Panc1 (cell line): ENCODE data around the gene UMAD1. TPM values are rescaled to one million over a fixed set of nuclear protein-coding genes. Genes with fewer than 3 reads are reported as not detected.

ENCODE experiments used
- ATAC-seq: fragments of 200-7000 bp; cut with Tn5 transposase; 2 replicates; pipeline ENCODE4 v1.9.1; 2020; ENCODE audit warnings: mild to moderate bottlenecking, moderate library complexity
- BruUV-seq: library from RNA; stranded (reverse); fragments of 400-500 nt; replicated peaks from 2 replicates; lab custom pipeline; 2021; lab: Mats Ljungman, UMichigan
- CTCF ChIA-PET: fragments of 300-600 bp; sonication (Branson Sonifier 250); formaldehyde crosslinking; loops from one replicate; lab custom pipeline; 2022; ENCODE audit warnings: antibody characterized with exemption; lab: Charles Lee
- POLR2A ChIA-PET: fragments of 300-600 bp; sonication (Branson Sonifier 250); formaldehyde crosslinking; loops from one replicate; lab custom pipeline; 2022; ENCODE audit warnings: antibody characterized with exemption; lab: Charles Lee
- DNase-seq: peaks from one replicate; pipeline ENCODE4 v3.0.0-alpha.2; 2010; ENCODE audit warnings: low read depth, low spot score
- H3K27ac ChIP-seq: 2 replicates; pipeline ENCODE4 v1.5.1; 2011; ENCODE audit warnings: mild to moderate bottlenecking, low read length, inconsistent platforms
- H3K27me3 ChIP-seq: fragments of 200-500 bp; sonication (Bioruptor generic); 2 replicates; pipeline ENCODE4 v1.6.0; 2014; ENCODE audit warnings: low read length, inconsistent platforms; ENCODE audit not compliant: control insufficient read depth, insufficient read depth
- H3K36me3 ChIP-seq: fragments of 200-500 bp; sonication (Bioruptor generic); 2 replicates; pipeline ENCODE4 v1.5.1; 2014; ENCODE audit warnings: inconsistent platforms, mild to moderate bottlenecking, low read length, moderate library complexity; ENCODE audit not compliant: control insufficient read depth, insufficient read depth
- H3K4me1 ChIP-seq: 2 replicates; pipeline ENCODE4 v1.5.1; 2011; ENCODE audit warnings: inconsistent platforms, mild to moderate bottlenecking, low read length, moderate library complexity; ENCODE audit not compliant: control insufficient read depth, insufficient read depth
- H3K4me3 ChIP-seq, 2 experiments: 2 replicates each; pipeline ENCODE4 v1.5.1; 2011 to 2012; ENCODE audit warnings: low read depth in 2 of 2, low read length in 2 of 2, mild to moderate bottlenecking in 2 of 2, inconsistent platforms in 1 of 2, moderate library complexity in 1 of 2
- H3K9me3 ChIP-seq: fragments of 200-500 bp; sonication (Bioruptor generic); 2 replicates; pipeline ENCODE4 v1.5.1; 2014; ENCODE audit warnings: low read depth, mild to moderate bottlenecking, inconsistent platforms, low read length, moderate library complexity; ENCODE audit not compliant: control insufficient read depth, insufficient read depth
- POLR2AphosphoS5 ChIP-seq: IDR thresholded peaks from 2 replicates; pipeline ENCODE4 v1.6.1; 2012; ENCODE audit warnings: mild to moderate bottlenecking, low read depth, low read length, moderate library complexity
- REST ChIP-seq, 2 experiments: IDR thresholded peaks; 2 replicates each; pipeline ENCODE4 v1.6.1; 2011 to 2012; ENCODE audit warnings: low read depth in 2 of 2, control low read depth in 1 of 2, low read length in 1 of 2, mild to moderate bottlenecking in 1 of 2, moderate library complexity in 1 of 2; ENCODE audit not compliant: insufficient read depth in 1 of 2
- SIN3A ChIP-seq: IDR thresholded peaks from 2 replicates; pipeline ENCODE4 v1.6.1; 2012; ENCODE audit warnings: low read depth, mild to moderate bottlenecking, low read length, moderate library complexity, borderline replicate concordance; ENCODE audit not compliant: insufficient read depth
- TCF7L2 ChIP-seq: IDR thresholded peaks from 2 replicates; pipeline ENCODE4 v1.6.1; 2011; ENCODE audit warnings: mild to moderate bottlenecking, low read depth, low read length, inconsistent platforms
- in situ Hi-C: cut with HindIII; loops from 2 replicates; pipeline ENCODE4 v1.10.0; 2016; ENCODE audit warnings: low sequenced_read_pairs, low pct_unique_long_range_greater_than_20kb
- intact Hi-C: fragments of 100-400 bp; cut with micrococcal nuclease; formaldehyde crosslinking; loops from one replicate; pipeline ENCODE4 v1.10.0; 2022; ENCODE audit not compliant: unreplicated experiment
- total RNA-seq: library from RNA; stranded (reverse); gene quantifications from one replicate; pipeline ENCODE4 v1.2.1, GENCODE V29; 2021; ENCODE audit not compliant: unreplicated experiment
- TF ChIP-seq, protein P1 (sequence below): fragments of 450-650 bp; IDR thresholded peaks from 2 replicates; pipeline ENCODE4 v1.5.1; 2017; ENCODE audit warnings: mild to moderate bottlenecking

Gene UMAD1
- total RNA-seq, 1 experiment from 2014 or later = 19.9 TPM

GRCh38 chr7:7713730-7714129 is 73.2 kb downstream of the UMAD1 start:
- intact Hi-C loops = no loop called here
- ChIA-PET POLR2A (no interaction called here), CTCF (no interaction called here)
- no peaks in the 10 kb centered on the region for H3K27me3 ChIP-seq
- DNase-seq = no peak
- in situ Hi-C loops = no loop called here
- no TSS peak for BruUV-seq
- no peak for ATAC-seq
- no peaks in the 10 kb centered on the region for H3K9me3 ChIP-seq
- H3K4me1 ChIP-seq = no peaks in the 10 kb centered on the region
- TF ChIP-seq REST (IDR thresholded peaks at IDR 0.05; ENCODE audit: insufficient read depth in 1 of 2, low read depth in 2 of 2, low read length in 1 of 2) = no peak
- no peak for TF ChIP-seq SIN3A
- H3K27ac ChIP-seq = no peak overlapping the region
- H3K36me3 ChIP-seq = no peaks in the 10 kb centered on the region
- H3K4me3 ChIP-seq = no peak overlapping the region

GRCh38 chr7:7718492-7718891 is 77.9 kb downstream of the UMAD1 start, which contains the start of gene RPA3:
RPA3 (minus strand) TSS chr7:7718607; CDS start chr7:7640418, 78,189 bp downstream.
- Histone ChIP-seq H3K27ac (peak within 1 kb of the TSS; percentile 55; the same call in 1 of the 2 replicates), H3K4me3 (no peak within 1 kb of the TSS), H3K27me3 (no peaks in the 10 kb centered on the region), H3K4me1 (peaks cover 9% of the 10 kb centered on the region; the same call in 1 of the 2 replicates), H3K36me3 (no peaks in the 10 kb centered on the region), H3K9me3 (no peaks in the 10 kb centered on the region)
- POLR2A ChIA-PET = no interaction called here
- ATAC-seq = no peak
- CTCF ChIA-PET = interaction anchor here (0.7 kb wide), 1 partner anchor 56 kb away, joined by 5 read pairs; no protein-coding TSS in a partner anchor
- no peak for TF ChIP-seq REST (IDR thresholded peaks at IDR 0.05; ENCODE audit: insufficient read depth in 1 of 2, low read depth in 2 of 2, low read length in 1 of 2)
- no peak for TF ChIP-seq POLR2AphosphoS5
- TF ChIP-seq SIN3A = no peak
- no peak for TF ChIP-seq TCF7L2
- TF ChIP-seq, protein P1, sequence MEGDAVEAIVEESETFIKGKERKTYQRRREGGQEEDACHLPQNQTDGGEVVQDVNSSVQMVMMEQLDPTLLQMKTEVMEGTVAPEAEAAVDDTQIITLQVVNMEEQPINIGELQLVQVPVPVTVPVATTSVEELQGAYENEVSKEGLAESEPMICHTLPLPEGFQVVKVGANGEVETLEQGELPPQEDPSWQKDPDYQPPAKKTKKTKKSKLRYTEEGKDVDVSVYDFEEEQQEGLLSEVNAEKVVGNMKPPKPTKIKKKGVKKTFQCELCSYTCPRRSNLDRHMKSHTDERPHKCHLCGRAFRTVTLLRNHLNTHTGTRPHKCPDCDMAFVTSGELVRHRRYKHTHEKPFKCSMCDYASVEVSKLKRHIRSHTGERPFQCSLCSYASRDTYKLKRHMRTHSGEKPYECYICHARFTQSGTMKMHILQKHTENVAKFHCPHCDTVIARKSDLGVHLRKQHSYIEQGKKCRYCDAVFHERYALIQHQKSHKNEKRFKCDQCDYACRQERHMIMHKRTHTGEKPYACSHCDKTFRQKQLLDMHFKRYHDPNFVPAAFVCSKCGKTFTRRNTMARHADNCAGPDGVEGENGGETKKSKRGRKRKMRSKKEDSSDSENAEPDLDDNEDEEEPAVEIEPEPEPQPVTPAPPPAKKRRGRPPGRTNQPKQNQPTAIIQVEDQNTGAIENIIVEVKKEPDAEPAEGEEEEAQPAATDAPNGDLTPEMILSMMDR = no peak
- intact Hi-C loops = no loop called here
- BruUV-seq = no TSS peak
- in situ Hi-C loops = no loop called here
- DNase-seq = no peak
